NCI-H1694 treated with DMSO at 0.1 percent for 48 hours (cell line): ENCODE measurements around the gene TMEM154.

Experiments used
- DNase-seq: peaks from one replicate; lab custom pipeline; 2025; lab: John Stamatoyannopoulos, UW

Gene TMEM154

DNA sequence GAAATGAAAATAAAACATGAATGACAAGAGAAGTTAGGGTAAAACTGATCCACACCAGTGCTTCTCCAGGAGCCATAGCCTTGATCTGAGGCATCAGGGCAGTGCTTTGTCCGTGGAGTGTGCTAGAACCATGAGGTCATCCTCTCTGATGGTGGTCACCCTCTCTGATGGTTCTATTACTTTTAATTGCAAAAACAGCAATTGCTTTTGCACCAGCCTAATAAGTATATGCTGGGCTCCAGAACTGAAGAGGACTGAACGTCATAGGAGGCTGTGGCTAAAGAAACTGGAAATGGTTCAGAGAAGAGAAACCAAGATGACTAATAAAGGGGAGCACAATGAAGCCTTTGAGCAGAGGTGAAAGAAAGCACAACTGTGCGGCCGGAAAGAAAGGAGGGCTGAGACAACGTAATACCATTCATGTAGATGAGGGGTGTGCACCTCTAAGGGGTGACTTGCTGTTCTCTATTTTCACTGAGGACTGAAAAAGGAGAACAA, 17.0 kb upstream of the TMEM154 start:
- no peak for DNase-seq

DNA sequence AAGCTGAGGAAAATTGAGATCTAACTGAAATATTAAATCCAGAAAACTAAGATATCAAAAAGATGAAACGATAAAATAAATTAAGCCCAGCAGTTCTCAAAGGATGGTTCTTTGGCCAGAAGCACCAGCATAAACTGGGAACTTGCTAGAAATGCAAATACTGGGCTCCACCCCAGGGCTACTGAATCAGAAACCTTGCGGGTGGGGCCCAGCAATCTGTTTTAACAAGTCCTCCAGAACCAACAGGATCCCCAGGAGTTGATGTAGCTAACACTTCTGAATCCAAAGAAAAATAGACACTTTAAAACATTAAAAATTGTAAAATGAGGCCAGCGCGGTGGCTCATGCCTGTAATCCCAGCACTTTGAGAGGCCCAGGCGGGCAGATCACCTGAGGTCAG, 14.1 kb upstream of the TMEM154 start:
- DNase-seq, result no peak

DNA sequence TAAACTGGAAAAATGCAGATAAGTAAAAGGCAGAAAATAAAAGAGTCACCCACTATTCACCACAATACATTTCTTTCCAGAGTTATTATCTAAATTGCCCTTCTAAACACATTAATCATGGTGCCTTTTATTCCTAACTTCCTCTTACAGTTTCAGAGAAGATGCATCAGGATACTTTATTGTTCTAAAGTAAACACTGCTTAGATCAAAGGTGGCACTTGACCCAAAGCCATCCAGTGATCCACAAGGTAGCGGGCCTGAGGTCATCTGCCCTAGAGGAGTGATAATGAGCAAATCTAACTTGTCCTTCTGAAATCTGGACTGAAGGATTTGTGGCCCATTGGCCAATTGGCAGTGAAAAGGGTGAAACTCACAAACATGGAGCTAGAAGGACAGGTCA, 12.0 kb upstream of the TMEM154 start:
- DNase-seq, result no peak

DNA sequence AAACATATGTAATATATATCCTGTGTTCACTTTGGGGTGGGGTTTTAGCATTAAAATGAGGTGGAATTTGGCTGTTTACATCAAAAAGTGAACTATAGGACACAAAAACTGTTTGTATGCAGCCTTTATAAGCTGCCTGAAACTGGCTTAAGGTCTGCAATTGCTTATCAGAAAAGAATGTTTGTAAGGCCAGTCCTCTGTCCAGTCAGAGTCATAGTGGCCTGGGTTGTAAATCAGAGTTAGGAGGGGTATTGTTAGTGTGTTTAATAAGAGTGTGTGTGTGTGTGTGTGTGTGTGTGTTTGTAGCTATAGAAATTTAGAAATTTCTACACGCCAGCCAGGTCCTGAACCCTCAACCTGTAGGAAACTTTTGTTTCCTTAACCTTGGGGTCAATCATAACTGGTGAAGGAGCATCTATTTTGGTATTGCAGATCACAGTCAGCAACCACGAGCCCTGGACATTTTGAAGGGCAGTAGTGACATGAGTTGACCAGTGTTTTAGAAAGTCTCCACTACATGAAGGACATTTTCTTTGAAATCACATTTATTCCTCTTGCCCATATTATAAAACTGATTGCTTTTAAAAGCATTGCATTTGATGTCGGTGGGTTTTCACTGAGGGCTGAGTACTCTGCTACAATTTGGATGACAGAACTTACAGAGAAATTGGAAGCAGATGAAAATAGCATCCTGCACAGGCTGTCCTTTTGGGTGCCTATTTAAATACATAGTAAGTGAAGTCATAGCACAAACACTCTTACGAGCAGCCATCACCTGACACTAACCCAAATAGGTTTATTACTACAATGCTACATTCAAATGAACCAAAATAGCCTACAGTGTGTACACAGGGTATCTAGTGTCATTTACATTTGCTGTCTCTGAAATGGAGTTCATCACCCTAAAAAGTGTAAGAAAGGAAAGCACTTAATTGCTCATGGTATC, 11.2 kb upstream of the TMEM154 start:
- no peak for DNase-seq

DNA sequence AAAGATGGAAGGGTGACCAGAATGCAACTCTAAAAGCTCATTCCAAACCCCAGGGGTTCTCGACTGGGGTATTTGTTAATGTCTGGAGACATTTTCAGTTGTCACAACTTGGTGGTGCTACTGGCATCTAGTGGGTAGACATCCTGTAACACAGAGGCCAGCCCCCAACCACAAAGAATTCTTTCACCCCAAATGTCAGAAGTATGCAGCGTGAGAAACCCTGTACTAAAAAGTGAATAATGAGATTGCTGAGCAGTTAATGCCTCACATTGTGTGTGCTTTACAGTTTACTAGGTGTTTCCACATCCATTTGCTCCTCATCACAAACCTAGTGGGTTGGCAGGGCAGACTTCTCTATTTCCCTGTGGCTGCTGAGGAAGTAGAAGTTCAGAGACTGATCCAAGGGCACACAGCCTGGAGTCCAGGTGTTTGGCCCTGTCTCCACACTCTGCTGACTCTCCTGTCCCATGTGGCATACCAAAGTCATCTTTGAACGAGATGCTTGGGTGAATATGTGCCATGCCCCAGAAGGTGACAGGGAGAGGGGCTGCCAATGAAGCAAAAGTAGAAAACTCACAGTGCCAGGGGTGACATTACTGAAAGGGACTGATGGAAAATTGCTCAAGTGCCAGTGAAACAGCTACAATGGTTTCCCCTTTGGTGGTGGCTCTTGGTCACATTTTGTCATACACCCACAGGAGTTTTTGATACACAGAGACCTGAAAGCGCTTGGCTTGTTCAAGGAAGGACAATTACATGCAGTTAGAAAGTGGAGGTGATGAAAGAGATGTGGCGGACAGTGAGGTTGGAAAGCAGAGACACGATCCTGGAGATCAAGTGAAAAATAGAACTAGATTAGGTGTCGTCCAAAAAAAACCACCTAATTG, 10.1 kb upstream of the TMEM154 start:
- DNase-seq, result no peak

DNA sequence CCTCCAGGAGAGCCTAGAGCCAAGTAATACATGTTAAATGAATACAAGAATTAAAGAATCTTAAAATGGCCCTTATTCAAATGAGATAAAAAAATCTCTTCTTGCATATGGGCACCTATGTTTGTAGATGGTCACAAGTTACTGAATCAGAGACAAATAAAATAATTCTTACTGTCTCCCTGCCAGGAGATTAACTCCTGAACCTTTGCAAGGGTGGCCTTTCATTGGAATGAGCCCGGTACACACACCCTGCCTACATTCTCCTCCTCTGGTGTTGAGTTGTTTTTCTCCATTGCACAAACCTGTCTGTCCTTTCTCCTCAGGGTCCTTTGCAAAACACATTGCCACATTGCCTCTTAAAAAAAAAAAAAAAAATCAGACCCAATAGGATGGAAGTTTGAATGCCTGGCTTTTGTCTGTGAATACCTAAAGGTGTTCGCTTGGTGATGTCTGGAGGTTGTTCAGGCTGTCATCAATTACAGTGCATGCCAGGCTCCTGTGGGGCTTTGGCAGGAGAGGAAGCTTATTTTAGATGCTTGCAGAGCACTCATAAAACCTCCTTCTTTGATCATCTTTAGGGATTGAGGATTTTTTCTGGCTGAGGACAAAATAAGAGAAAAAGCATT, 8.3 kb upstream of the TMEM154 start:
- DNase-seq, result no peak

DNA sequence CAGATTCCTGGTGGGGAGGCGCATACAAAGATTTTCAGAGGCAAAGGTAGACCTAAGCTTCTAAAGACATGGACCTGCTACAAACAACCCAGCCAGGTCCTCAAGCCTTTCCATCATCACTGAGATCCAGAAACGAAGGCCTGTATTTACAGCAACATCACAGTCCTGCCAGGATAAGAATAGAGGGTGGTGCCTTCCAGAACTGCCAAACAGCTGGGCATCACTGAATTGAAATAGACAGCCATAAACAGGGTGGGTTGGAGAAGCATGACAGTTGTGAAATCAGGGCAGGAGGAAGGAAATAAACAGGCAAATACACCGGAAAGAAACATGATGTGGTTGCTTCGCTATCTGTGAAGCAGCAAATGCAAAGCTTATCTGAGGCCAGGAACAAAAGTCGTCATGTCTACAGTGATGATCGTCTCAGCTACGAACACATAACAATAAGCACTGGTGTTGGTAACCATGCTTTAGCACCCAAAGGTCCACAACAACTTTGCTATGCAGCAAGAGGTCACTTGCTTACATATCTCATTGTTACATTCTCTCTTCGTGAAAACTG, 6.7 kb upstream of the TMEM154 start:
- no peak for DNase-seq

DNA sequence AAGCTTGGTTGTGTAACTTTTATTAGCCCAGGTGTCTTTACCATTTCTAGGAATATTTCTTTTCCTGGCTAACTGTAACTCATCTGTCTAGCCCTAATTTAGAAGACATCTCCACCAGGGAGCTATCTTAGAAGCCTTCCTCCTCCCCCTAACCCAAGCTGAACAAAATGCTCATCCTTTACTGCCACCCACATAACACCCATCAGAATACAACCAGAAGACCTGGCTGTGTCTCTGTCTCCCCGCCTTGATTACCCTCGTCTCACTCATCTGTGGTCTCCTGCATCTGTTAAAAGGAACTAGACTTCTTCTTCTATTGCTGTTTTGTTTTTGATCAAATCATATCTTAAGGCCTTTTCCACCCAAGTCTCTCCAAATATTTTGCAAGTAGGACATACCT, 4.8 kb upstream of the TMEM154 start:
- no peak for DNase-seq

DNA sequence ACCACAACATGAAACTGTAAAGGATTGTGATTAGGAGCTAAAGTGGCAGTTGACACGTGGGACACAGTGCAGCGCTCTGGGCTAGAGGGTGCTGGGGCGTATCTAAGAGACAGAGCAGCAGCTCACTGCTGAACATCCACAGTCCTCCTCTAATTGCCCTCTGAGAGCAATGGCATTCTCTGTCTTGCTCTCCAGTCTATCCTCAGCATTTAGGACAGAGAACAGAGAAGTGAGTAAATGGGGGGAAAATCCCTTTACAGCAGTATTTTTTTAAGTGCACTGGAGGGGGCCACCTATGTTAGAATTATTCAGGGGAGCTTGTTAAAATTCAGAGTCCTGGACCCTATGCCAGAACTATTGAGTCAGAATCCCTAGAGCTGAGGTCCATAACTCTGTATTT, 4.2 kb upstream of the TMEM154 start:
- no peak for DNase-seq

DNA sequence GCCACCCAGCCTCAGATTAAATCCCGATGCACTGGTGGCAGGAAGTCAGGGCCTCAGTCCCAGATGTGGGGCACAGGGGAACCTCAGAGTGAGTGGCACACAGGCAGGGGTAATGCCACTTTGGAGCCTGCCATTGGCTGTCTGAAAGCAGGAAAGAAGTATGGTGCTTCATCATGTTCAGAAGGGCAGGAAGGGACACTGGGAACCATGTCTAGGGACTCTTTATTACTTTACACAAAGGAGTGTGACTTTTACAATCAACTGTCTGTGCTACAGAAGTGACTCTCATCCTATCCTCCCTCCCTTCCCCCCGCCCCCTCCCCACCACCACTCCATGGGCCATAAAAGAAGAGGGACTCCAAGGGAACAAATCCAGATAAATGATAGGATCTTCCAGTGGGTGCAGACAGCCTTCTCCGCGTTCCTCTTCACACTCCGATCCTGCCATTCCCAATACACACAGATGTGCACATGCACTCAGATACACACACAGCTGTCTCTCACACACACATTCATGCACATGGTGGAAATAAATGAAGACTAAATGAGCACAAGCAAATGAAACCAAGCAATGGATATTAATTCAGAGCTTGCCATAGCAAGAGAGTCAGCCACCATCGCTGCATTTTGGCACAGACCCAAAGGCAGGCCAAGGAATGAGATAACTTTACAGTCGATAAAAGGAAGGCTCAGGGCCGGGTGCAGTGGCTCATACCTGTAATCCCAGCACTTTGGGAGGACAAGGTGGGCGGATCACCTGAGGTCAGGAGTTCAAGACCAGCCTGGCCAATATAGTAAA, 2.5 kb upstream of the TMEM154 start:
- no peak for DNase-seq

DNA sequence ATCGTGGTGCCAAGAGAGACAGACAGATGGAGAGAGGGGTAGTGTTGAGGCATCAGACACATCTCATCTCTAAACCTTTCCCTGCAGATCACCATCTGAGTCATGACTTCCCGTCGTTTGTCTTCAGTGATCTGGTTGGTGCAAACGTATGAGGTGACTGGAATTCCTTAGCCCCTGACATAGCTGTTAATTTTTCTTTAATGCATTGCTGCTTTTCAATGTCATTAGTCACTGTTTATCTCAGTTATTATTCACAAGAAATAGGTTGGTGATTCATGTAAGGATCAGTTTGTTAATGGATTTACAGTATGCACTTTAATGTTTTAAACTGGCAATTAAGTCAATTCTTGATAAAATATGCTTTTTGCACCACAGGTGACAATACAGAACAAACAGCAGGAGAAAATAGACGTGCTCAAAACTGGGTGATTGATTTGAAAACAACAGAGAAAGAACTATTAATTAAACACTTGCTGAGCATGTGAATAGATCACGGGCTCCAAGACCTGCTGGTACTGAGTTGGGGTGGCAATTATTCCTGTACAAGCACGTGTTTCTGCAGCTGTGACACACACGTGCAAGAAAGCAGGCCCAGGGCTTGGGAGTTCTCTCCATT, 1.3 kb upstream of the TMEM154 start:
- no peak for DNase-seq

DNA sequence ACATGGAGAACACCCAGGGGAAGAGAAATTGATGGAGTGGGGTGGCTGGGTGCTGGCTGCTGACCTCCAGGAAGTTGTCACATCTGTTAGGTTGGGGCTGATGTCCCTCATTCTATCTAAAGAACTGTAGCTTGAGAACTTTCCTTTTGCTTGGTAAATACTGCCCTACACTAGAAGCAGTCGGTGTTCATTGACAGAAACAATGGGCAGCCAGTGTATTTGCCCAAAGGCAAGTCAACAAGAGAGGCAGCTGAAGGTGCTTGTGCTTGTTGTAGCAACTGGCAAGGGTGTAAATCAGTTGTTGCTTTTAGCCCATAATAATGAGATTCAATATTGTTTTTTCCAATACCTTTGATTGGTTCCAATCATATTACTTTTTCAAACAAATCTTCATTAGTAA, 956 bp downstream of the TMEM154 start:
- no peak for DNase-seq

DNA sequence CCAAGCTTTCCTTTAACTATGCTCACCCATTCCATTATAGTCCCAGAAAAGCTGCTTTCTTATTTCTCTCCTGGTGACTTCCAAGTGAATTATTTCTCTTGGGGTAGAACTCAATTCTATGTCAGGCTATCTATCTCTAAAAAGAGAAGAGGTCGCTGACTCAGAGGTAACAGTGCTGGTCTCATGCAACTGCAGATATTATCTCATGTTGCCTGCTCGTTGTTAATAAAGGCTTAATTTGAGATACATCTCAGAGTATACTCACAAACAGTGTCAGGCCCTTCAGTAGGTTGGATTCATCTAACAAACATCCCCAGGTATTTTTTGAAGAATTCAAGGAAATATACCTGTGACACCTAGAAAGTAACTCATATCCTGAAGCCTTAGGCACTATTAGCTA, 2.7 kb downstream of the TMEM154 start:
- DNase-seq, result no peak

DNA sequence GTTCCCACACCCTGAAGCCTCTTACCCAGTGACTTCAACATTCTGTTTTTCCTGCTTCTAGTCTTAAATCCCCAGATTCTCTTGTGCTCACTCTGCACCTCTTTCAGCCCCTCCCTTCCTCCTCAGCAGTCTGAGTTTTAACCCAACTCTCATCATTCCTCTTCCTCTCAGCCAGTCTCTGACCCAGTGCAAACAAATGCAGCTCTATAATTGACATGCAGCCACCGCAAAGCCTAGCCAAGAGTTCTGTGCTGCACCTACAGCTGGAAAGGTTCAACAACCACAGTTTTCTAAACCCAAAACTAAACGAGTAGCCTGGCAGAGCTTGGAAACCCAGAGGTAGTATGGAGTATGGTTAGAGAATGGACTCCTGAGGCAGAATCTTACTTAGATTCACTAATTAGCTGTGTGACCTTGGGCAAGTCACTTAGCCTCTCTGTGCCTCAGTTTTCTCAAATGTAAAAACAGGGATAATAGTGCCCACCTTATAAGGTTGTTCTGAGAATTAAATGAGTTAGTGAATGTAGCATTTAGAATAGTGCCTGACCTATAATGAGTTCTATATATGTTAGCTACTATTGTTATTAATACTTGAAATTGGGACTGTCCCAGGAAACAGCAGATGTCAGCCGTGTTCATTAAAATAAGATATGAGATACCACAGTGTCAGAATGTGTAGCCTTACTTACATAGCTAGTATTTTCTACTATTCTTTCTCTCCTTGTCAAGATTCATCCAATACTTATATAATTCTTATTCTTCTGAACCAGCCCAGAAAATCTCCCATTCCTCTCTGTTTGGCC, 3.5 kb downstream of the TMEM154 start:
- DNase-seq, result no peak

DNA sequence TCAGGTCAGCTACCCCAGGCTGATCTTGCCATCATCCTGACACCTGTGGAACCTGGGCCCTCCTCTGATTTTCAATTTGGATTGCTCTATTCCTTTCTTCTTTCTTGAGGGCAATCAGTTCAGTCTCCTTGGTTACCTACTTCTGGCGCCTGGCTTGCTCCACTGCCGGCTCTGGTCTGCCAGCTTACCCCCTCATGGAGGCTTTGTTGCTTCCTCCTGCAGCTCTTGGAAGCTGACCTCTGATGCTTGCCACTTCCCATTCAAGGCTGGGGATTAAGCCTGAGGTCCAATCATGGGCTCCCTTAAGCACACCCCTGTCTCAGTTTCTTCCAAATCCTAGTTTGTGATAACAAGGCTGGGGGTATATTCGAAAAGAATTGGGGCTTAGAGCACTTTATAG, 5.4 kb downstream of the TMEM154 start:
- DNase-seq, result no peak

DNA sequence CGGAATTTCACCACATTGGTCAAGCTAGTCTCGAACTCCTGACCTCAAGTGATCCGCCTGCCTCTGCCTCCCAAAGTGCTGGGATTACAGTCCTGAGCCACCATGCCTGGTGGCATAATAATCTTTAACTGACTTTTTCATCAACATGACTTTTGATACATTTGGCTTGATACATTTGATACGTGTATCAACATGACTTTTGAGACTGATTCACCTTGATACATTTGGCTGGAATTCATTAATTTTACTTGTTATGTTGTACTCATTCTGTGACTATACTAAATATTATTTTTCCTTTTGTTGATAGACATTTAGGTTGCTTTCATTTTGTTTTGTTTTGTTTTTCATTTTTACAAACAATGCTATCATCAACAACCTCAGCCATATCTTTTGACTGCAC, 6.3 kb downstream of the TMEM154 start:
- no peak for DNase-seq

DNA sequence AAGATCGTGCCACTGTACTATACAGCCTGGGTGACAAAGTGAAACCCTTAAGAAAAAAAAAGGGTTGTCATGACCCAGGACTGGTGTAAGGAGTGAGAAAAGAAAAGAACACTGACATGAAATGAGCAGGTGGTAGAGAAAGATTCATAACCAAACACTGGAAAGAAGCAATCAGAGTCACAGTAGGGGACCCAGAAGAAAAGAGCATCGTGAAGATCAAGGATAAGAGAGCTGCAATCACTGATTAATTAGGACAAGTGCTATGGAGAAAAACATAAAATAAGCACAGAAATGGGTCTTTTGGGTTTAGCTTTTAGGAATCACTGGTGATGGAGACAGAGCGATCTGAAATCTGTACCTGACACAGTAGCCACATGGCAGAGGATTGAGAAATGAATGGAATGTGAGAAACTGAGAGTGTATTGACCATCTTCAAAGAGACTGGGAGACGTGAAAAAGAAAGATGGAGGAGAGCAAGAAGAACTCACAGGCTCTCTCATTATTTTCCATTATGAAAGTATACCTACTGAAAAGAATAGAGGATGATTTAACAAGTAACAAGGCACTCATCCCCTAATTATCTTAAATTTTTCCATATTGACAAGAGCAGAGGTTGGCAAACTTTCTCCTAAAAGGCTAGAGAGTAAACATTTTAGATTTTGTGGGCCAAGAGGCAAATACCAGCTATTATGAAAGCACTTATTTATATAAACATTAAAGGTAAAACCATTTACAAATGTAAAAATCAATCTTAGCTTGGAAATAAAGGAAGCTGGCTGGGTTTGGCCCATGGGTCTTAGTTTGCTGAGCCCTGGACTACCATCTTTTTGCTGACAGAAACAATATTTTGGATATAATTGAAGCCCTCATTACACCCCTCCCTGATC, 7.3 kb downstream of the TMEM154 start:
- DNase-seq, result no peak

DNA sequence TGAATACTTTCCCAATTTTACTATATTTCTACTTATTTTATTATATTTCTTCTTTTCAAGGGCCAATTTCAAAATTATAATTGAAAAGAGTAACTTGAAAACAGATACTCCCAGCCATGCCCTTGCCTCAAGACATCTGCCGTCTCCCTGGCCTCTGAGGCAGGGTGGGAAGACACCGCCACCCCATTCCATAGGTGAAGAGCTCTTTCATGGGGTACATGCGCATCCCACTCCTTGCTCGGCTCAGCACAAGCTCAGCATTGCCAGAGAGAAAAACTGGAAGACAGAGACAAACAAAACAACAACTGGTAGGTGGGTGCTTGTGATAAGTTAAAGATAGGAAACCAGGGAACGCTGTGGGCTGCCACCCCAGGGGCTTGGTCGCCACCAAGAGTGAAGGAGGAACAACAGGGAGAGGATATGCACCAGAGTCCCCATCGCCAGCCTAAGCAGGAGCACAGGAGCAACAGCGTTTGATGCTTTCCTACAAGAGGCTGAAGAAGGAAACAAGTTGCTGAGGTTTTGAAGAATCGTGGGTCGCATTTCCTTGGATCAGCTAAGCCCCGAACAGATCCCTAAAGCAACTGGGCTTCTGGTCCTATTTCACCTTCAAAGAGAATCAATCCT, 11.3 kb downstream of the TMEM154 start:
- DNase-seq, result no peak
